Neuronal stem cell (in vitro differentiated cells): Measurements from ENCODE around the gene JMJD7.

ENCODE experiments used
- DNase-seq: peaks from one replicate; pipeline ENCODE4 v3.0.0-alpha.2; 2013; ENCODE audit warnings: low spot score
- H2AFZ ChIP-seq: one replicate; pipeline ENCODE4 v1.6.1; 2013; ENCODE audit warnings: mild to moderate bottlenecking, low read length, inconsistent platforms
- H2AK5ac ChIP-seq: 2 replicates; pipeline ENCODE4 v1.6.1; 2013; ENCODE audit warnings: low read depth, mild to moderate bottlenecking, inconsistent platforms, low read length, moderate library complexity, mixed read lengths
- H2BK120ac ChIP-seq: 2 replicates; pipeline ENCODE4 v1.6.1; 2013; ENCODE audit warnings: low read depth, mild to moderate bottlenecking, inconsistent platforms, low read length, moderate library complexity, mixed read lengths
- H2BK12ac ChIP-seq: one replicate; pipeline ENCODE4 v1.6.1; 2013; ENCODE audit warnings: low read length, inconsistent platforms
- H2BK15ac ChIP-seq: 2 replicates; pipeline ENCODE4 v1.6.1; 2013; ENCODE audit warnings: mild to moderate bottlenecking, low read length, inconsistent platforms, mixed read lengths
- H2BK5ac ChIP-seq: one replicate; pipeline ENCODE4 v1.6.1; 2013; ENCODE audit warnings: inconsistent platforms, mild to moderate bottlenecking, low read length, moderate library complexity
- H3K14ac ChIP-seq: one replicate; pipeline ENCODE4 v1.6.1; 2013; ENCODE audit warnings: low read length, inconsistent platforms
- H3K18ac ChIP-seq: 2 replicates; pipeline ENCODE4 v1.6.1; 2013; ENCODE audit warnings: low read length, inconsistent platforms
- H3K23ac ChIP-seq: 2 replicates; pipeline ENCODE4 v1.6.1; 2013; ENCODE audit warnings: low read depth, mild to moderate bottlenecking, mixed read lengths, low read length, inconsistent platforms; ENCODE audit not compliant: poor library complexity
- H3K27ac ChIP-seq: replicated peaks from 3 replicates; pipeline ENCODE4 v1.5.1; 2013; ENCODE audit warnings: low read length, inconsistent platforms
- H3K27me3 ChIP-seq, 3 experiments: 2 replicates each; pipeline ENCODE4 v1.6.1; 2013; ENCODE audit warnings: low read length in 3 of 3, mild to moderate bottlenecking in 2 of 3, inconsistent platforms in 1 of 3, low read depth in 1 of 3, mixed read lengths in 1 of 3, moderate library complexity in 1 of 3; ENCODE audit not compliant: control insufficient read depth in 3 of 3, insufficient read depth in 3 of 3
- H3K36me3 ChIP-seq, 2 donors: replicated peaks in 1 of 2; 2 replicates each; pipeline ENCODE4 v1.6.1; 2013; ENCODE audit warnings: low read length in 2 of 2; ENCODE audit not compliant: control insufficient read depth in 2 of 2, insufficient read depth in 2 of 2
- H3K4ac ChIP-seq: 2 replicates; pipeline ENCODE4 v1.6.1; 2013; ENCODE audit warnings: inconsistent platforms, mild to moderate bottlenecking, low read length, moderate library complexity
- H3K4me1 ChIP-seq, 2 donors: 1 replicate in 1 of 2; 2 replicates in 1 of 2; pipeline ENCODE4 v1.6.1; 2013; ENCODE audit warnings: low read length in 2 of 2, low read depth in 1 of 2; ENCODE audit not compliant: control insufficient read depth in 2 of 2, insufficient read depth in 1 of 2
- H3K4me2 ChIP-seq: one replicate; pipeline ENCODE4 v1.6.1; 2013; ENCODE audit warnings: mild to moderate bottlenecking, low read length, inconsistent platforms; ENCODE audit not compliant: insufficient read depth, poor library complexity, severe bottlenecking
- H3K4me3 ChIP-seq, 2 donors: 2 replicates each; pipeline ENCODE4 v1.5.1; 2013; ENCODE audit warnings: low read length in 2 of 2, mild to moderate bottlenecking in 2 of 2, inconsistent platforms in 1 of 2, moderate library complexity in 1 of 2
- H3K79me1 ChIP-seq: one replicate; pipeline ENCODE4 v1.6.1; 2013; ENCODE audit warnings: low read depth, mild to moderate bottlenecking, inconsistent platforms, low read length, moderate library complexity
- H3K9ac ChIP-seq: one replicate; pipeline ENCODE4 v1.6.1; 2013; ENCODE audit warnings: mild to moderate bottlenecking, low read depth, low read length, inconsistent platforms; ENCODE audit not compliant: poor library complexity
- H3K9me3 ChIP-seq, 2 donors: replicated peaks in 1 of 2; 2 replicates each; pipeline versions ENCODE3 to v1.6.1; 2013; ENCODE audit warnings: low read length in 2 of 2, mild to moderate bottlenecking in 2 of 2, inconsistent platforms in 1 of 2, low read depth in 1 of 2, mixed read lengths in 1 of 2, moderate library complexity in 1 of 2; ENCODE audit not compliant: control insufficient read depth in 2 of 2, insufficient read depth in 1 of 2
- H4K8ac ChIP-seq: one replicate; pipeline ENCODE4 v1.6.1; 2013; ENCODE audit warnings: low read depth, mild to moderate bottlenecking, inconsistent platforms, low read length, moderate library complexity
- H4K91ac ChIP-seq: one replicate; pipeline ENCODE4 v1.6.1; 2013; ENCODE audit warnings: low read length, low read depth, mild to moderate bottlenecking, inconsistent platforms; ENCODE audit not compliant: poor library complexity
- WGBS, 2 donors: extraction: QIAGEN DNeasy Blood & Tissue Kit; methylation state at CpG; one replicate each; pipeline ENCODE4 v1.1.7; 2013; ENCODE audit warnings: missing lambda C conversion rate in 2 of 2, mixed read lengths in 1 of 2; ENCODE audit not compliant: insufficient read length in 2 of 2, insufficient replicate concordance in 1 of 2; ENCODE audit errors: extremely low coverage in 2 of 2; 5-methylcytosine and 5-hydroxymethylcytosine counted together

Gene JMJD7

GRCh38 chr15:41882689-41883483 lies 55.0 kb downstream of the JMJD7 start:
- Histone ChIP-seq H3K18ac (peak overlapping the region; percentile 92), H3K36me3 (no peaks in the 10 kb centered on the region), H2BK5ac (peak overlapping the region; percentile 95), H3K4me1 (peaks cover 0 to 8% of the 10 kb centered on the region in 2 donors), H3K27ac (no peak overlapping the region), H3K27me3 (peaks cover 2 to 35% (median 31%) of the 10 kb centered on the region in 3 experiments), H3K9me3 (peaks cover 0 to 6% of the 10 kb centered on the region in 2 donors), H3K9ac (no peak overlapping the region), H2BK15ac (no peak overlapping the region), H2BK12ac (peak overlapping the region; percentile 51), H2AFZ (no peak overlapping the region), H3K4me2 (peak overlapping the region; percentile 70), H3K4me3 (peak overlapping the region in 1 of 2 donors; percentile 73), H4K8ac (no peak overlapping the region), H2AK5ac (peak overlapping the region; percentile 34), H2BK120ac (no peak overlapping the region), H4K91ac (no peak overlapping the region), H3K4ac (no peak overlapping the region), H3K79me1 (no peaks in the 10 kb centered on the region), H3K14ac (no peak overlapping the region), H3K23ac (no peak overlapping the region)
- no peak for DNase-seq
- WGBS, 2 donors = no CpG with 5 or more reads among the region's 14 CpGs

- peaks cover 2 to 35% (median 31%) of the 10 kb centered on the region in 3 experiments for H3K27me3 ChIP-seq
- no peak overlapping the region for H2BK15ac ChIP-seq
- H3K4me2 ChIP-seq = no peak overlapping the region
- peaks cover 0 to 6% of the 10 kb centered on the region in 2 donors for H3K9me3 ChIP-seq
- H4K91ac ChIP-seq = no peak overlapping the region
- H3K4me1 ChIP-seq = peaks cover 0 to 8% of the 10 kb centered on the region in 2 donors
- no peak overlapping the region for H3K4ac ChIP-seq
- no peak overlapping the region for H2AK5ac ChIP-seq
- no peak overlapping the region for H2AFZ ChIP-seq
- H3K14ac ChIP-seq = no peak overlapping the region
- no peak overlapping the region for H2BK5ac ChIP-seq
- H3K79me1 ChIP-seq = no peaks in the 10 kb centered on the region
- H3K23ac ChIP-seq = no peak overlapping the region
- WGBS, 2 donors = no CpG with 5 or more reads among the region's 2 CpGs
- DNase-seq = no peak
- H4K8ac ChIP-seq = no peak overlapping the region
- no peak overlapping the region for H3K9ac ChIP-seq
- no peak overlapping the region for H3K4me3 ChIP-seq
- no peak overlapping the region for H2BK120ac ChIP-seq
- H3K18ac ChIP-seq = no peak overlapping the region
- H3K27ac ChIP-seq = no peak overlapping the region
- H3K36me3 ChIP-seq = no peaks in the 10 kb centered on the region
- no peak overlapping the region for H2BK12ac ChIP-seq
Measured at GRCh38 chr15:41883484-41883825, 55.6 kb downstream of the JMJD7 start.

- Histone ChIP-seq H3K36me3 (no peaks in the 10 kb centered on the region), H3K4me2 (no peak overlapping the region), H4K91ac (no peak overlapping the region), H3K14ac (no peak overlapping the region), H2AFZ (no peak overlapping the region), H3K23ac (no peak overlapping the region), H3K79me1 (no peaks in the 10 kb centered on the region), H2BK12ac (no peak overlapping the region), H2BK5ac (no peak overlapping the region), H4K8ac (no peak overlapping the region), H3K9me3 (peaks cover 0 to 6% of the 10 kb centered on the region in 2 donors), H3K4me1 (peaks cover 0 to 8% of the 10 kb centered on the region in 2 donors), H2BK120ac (no peak overlapping the region), H3K27ac (no peak overlapping the region), H3K18ac (no peak overlapping the region), H3K27me3 (peaks cover 2 to 32% (median 31%) of the 10 kb centered on the region in 3 experiments), H3K4ac (no peak overlapping the region), H3K4me3 (no peak overlapping the region), H3K9ac (no peak overlapping the region), H2BK15ac (no peak overlapping the region), H2AK5ac (no peak overlapping the region)
- WGBS, 2 donors = no CpG with 5 or more reads among the region's 7 CpGs
- DNase-seq = no peak
Measured at GRCh38 chr15:41884458-41884857, 56.6 kb downstream of the JMJD7 start.

GRCh38 chr15:41885321-41885720 lies 57.4 kb downstream of the JMJD7 start:
- H3K79me1 ChIP-seq = no peaks in the 10 kb centered on the region
- H2BK15ac ChIP-seq = no peak overlapping the region
- H3K4me3 ChIP-seq = no peak overlapping the region
- H3K27me3 ChIP-seq = peaks cover 2 to 31% (median 26%) of the 10 kb centered on the region in 3 experiments
- no peak overlapping the region for H2BK120ac ChIP-seq
- no peak overlapping the region for H3K14ac ChIP-seq
- no peak overlapping the region for H2BK5ac ChIP-seq
- H3K27ac ChIP-seq = no peak overlapping the region
- no peak overlapping the region for H3K9ac ChIP-seq
- H4K8ac ChIP-seq = no peak overlapping the region
- H3K23ac ChIP-seq = no peak overlapping the region
- peaks cover 0 to 8% of the 10 kb centered on the region in 2 donors for H3K4me1 ChIP-seq
- no peak overlapping the region for H2AFZ ChIP-seq
- no peak for DNase-seq
- H3K4me2 ChIP-seq = no peak overlapping the region
- no peak overlapping the region for H3K18ac ChIP-seq
- H3K9me3 ChIP-seq = peaks cover 0 to 6% of the 10 kb centered on the region in 2 donors
- no peak overlapping the region for H4K91ac ChIP-seq
- no peak overlapping the region for H2BK12ac ChIP-seq
- no peaks in the 10 kb centered on the region for H3K36me3 ChIP-seq
- no peak overlapping the region for H2AK5ac ChIP-seq
- no peak overlapping the region for H3K4ac ChIP-seq
